SJSA1 (cell line): Measurements from ENCODE around the gene BIRC2. TPM values are rescaled to one million over a fixed set of nuclear protein-coding genes. Genes with fewer than 3 reads are reported as not detected.

Source experiments
- DNase-seq, 2 experiments: peaks; one replicate each; pipeline ENCODE4 v3.0.0-alpha.2; 2015 to 2020; ENCODE audit warnings: low spot score in 2 of 2, low read depth in 1 of 2
- H3K27ac ChIP-seq: fragments of 250-450 bp; sonication (Bioruptor Pico); 2 replicates; pipeline ENCODE4 v1.5.1; 2020; ENCODE audit warnings: mild to moderate bottlenecking, moderate library complexity
- H3K27me3 ChIP-seq: fragments of 250-450 bp; sonication (Bioruptor Pico); replicated peaks from 2 replicates; pipeline ENCODE4 v1.5.1; 2020; ENCODE audit warnings: mild to moderate bottlenecking, moderate library complexity
- H3K36me3 ChIP-seq: fragments of 250-450 bp; sonication (Bioruptor Pico); 2 replicates; pipeline ENCODE4 v1.5.1; 2020; ENCODE audit warnings: mild to moderate bottlenecking
- H3K4me1 ChIP-seq: fragments of 250-450 bp; sonication (Bioruptor Pico); replicated peaks from 2 replicates; pipeline ENCODE4 v1.6.1; 2021; ENCODE audit warnings: mild to moderate bottlenecking
- H3K4me3 ChIP-seq: fragments of 250-450 bp; sonication (Bioruptor Pico); 2 replicates; pipeline ENCODE4 v1.5.1; 2020; ENCODE audit warnings: mild to moderate bottlenecking
- H3K9me3 ChIP-seq: fragments of 250-450 bp; sonication (Bioruptor Pico); replicated peaks from 2 replicates; pipeline ENCODE4 v1.5.1; 2020; ENCODE audit warnings: mild to moderate bottlenecking
- total RNA-seq: library from RNA; depleted of rRNA; stranded (reverse); fragments of >200 nt; shearing (Covaris generic); gene quantifications from 2 replicates; pipeline ENCODE4 v1.2.3, GENCODE V29; 2014

BIRC2 gene
- total RNA-seq, 1 experiment from 2014 or later: 68.7 TPM

GRCh38 chr11:102410382-102410784 is 63.4 kb downstream of the BIRC2 start:
- H3K4me3 ChIP-seq: no peak overlapping the region
- no peaks in the 10 kb centered on the region; the same call in 1 of the 2 replicates for H3K36me3 ChIP-seq
- DNase-seq: peak in 1 of 2 experiments; percentile 18
- peaks cover 12% of the 10 kb centered on the region; the same call in 1 of the 2 replicates for H3K4me1 ChIP-seq
- H3K27ac ChIP-seq: no peak overlapping the region
- H3K27me3 ChIP-seq: no peaks in the 10 kb centered on the region
- H3K9me3 ChIP-seq: no peaks in the 10 kb centered on the region

DNA sequence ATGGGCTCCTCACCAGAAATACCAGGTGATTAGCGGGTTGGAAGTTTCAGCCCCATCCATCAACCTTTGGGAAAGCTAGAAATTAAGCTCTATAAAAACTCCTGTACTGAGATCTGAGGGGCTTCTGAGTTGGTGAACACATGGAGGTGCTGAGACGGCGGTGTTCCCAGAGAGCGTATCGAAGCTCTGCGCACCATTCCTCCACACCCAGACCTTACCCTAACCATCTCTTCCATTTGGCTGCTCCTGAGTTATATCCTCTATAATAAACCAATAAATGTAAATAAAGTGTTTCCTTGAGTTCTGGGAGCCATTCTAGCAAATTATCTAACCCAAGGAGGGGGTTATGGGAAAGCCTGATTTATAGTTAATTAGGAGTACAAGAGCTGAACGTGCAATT is 64.1 kb downstream of the BIRC2 start:
- Histone ChIP-seq H3K27me3 (no peaks in the 10 kb centered on the region), H3K27ac (no peak overlapping the region), H3K9me3 (no peaks in the 10 kb centered on the region), H3K36me3 (no peaks in the 10 kb centered on the region; the same call in 1 of the 2 replicates), H3K4me3 (no peak overlapping the region), H3K4me1 (peaks cover 12% of the 10 kb centered on the region; the same call in 1 of the 2 replicates)
- DNase-seq: no peak

DNA sequence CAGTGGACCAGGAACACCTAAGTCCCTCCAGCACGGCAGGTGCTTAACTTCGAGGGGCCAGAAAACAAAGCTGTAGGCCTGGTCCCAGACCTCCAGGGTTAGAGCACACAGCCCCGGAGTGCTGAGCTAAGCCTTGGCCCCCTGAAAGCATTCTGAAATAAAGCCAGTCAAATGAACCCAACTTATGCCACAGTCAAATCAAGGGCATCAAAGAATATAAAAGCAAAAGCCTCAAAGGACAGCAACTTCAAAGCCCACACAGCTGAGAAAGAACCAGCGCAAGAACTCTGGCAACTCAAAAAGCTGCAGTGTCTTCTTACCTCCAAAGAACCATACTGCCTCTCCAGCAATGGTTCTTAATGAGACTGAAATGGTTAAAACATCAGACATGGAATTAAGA is 66.5 kb downstream of the BIRC2 start:
- Histone ChIP-seq H3K4me3 (no peak overlapping the region), H3K4me1 (peaks cover 12% of the 10 kb centered on the region; the same call in 1 of the 2 replicates), H3K27me3 (no peaks in the 10 kb centered on the region), H3K36me3 (no peaks in the 10 kb centered on the region; the same call in 1 of the 2 replicates), H3K9me3 (no peaks in the 10 kb centered on the region), H3K27ac (no peak overlapping the region)
- DNase-seq: no peak

DNA sequence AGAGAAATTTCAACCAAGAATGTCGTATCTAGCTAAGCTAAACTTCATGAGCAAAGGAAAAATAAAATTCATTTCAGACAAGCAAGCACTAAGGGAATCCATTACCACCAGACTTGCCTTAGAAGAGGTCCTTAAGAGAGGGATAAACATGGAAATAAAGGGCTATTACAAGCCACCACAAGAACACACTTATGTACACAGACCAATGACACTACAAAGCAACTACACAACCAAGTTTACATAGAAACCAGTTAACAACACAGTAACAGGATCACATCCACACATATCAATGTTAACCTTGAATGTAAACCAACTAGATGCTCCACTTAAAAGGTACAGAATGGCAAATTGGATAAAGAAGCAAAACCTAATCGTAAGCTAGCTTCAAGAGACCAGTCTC is 67.5 kb downstream of the BIRC2 start:
- H3K27me3 ChIP-seq: no peaks in the 10 kb centered on the region
- peaks cover 12% of the 10 kb centered on the region; the same call in 1 of the 2 replicates for H3K4me1 ChIP-seq
- H3K9me3 ChIP-seq: no peaks in the 10 kb centered on the region
- DNase-seq: no peak
- no peak overlapping the region for H3K4me3 ChIP-seq
- peaks cover 4% of the 10 kb centered on the region; the same call in 1 of the 2 replicates for H3K36me3 ChIP-seq
- H3K27ac ChIP-seq: no peak overlapping the region

DNA sequence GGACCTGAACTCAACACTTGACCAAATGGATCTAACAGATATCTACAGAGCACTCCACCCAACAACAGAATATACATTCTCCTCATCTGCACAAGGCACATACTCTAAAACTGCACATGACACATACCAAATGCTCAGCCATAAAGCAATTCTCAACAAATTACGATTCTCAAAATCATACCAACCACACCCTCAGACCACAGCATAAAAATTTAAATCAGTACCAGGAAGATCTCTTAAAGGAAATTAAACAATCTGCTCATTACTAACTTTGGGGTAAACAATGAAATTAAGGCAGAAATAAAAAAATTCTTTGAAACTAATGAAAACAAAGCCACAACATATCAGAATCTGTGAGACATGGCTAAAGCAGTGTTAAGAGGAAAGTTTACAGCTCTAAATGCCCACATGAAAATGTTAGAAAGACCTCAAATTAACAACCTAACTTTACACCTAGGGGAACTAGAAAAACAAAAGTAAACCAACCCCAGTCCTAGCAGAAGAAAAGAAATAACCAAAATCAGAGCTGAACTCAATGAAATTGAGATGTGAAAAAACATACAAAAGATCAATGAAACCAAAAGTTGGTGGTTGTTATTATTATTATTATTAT is 68.4 kb downstream of the BIRC2 start:
- DNase-seq: no peak
- Histone ChIP-seq H3K27me3 (no peaks in the 10 kb centered on the region), H3K4me3 (no peak overlapping the region), H3K9me3 (no peaks in the 10 kb centered on the region), H3K27ac (no peak overlapping the region), H3K36me3 (peaks cover 4% of the 10 kb centered on the region; the same call in 1 of the 2 replicates), H3K4me1 (peaks cover 12% of the 10 kb centered on the region; the same call in 1 of the 2 replicates)

DNA sequence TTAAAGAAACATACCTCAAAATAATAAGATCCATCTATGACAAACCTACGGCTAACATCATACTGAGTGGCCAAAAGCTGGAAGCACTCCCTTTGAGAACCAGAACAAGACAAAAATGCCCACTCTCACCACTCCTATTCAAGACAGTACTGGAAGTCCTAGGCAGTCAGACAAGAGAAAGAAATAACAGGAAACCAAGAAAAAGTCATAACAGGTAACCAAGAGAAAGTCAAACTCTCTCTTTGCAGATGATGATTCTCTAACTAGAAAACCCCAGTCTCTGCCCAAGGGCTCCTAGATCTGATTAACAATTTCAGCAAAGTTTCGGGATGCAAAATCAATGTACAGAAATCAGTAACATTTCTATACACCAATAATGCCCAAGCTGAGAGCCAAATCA is 70.0 kb downstream of the BIRC2 start:
- no peaks in the 10 kb centered on the region for H3K27me3 ChIP-seq
- H3K4me1 ChIP-seq: 0 out of 2 replicates have a peak, but pooled peaks cover 3% of the 10 kb centered on the region
- H3K36me3 ChIP-seq: peaks cover 4% of the 10 kb centered on the region; the same call in 1 of the 2 replicates
- no peaks in the 10 kb centered on the region for H3K9me3 ChIP-seq
- no peak for DNase-seq
- H3K27ac ChIP-seq: no peak overlapping the region
- no peak overlapping the region for H3K4me3 ChIP-seq

DNA sequence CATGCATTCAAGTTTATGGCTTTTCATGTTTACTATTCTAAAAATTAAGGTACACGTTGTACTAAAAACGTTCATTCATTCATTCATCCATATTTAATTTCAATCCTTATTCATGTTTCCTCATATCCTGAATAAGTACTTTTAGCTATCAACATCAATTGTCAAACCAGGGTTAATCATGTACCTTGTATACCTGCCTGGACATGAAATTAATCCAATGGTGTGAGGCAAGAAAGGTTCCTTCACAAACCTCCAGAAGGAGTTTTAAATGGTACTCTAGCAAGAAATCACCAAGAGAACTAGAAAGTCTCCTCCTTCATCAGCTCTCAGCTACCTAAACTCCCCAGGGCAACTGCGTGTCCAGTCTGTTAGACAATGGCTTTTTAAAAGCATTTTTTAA is 72.2 kb downstream of the BIRC2 start:
- Histone ChIP-seq H3K4me3 (no peak overlapping the region), H3K9me3 (no peaks in the 10 kb centered on the region), H3K36me3 (peaks cover 4% of the 10 kb centered on the region; the same call in 1 of the 2 replicates), H3K27ac (no peak overlapping the region), H3K27me3 (no peaks in the 10 kb centered on the region), H3K4me1 (no peaks in the 10 kb centered on the region)
- no peak for DNase-seq

GRCh38 chr11:102420547-102420946 is 73.5 kb downstream of the BIRC2 start:
- no peak for DNase-seq
- peaks cover 4% of the 10 kb centered on the region; the same call in 1 of the 2 replicates for H3K36me3 ChIP-seq
- H3K9me3 ChIP-seq: no peaks in the 10 kb centered on the region
- H3K27ac ChIP-seq: no peak overlapping the region
- no peaks in the 10 kb centered on the region for H3K27me3 ChIP-seq
- no peaks in the 10 kb centered on the region for H3K4me1 ChIP-seq
- H3K4me3 ChIP-seq: no peak overlapping the region

DNA sequence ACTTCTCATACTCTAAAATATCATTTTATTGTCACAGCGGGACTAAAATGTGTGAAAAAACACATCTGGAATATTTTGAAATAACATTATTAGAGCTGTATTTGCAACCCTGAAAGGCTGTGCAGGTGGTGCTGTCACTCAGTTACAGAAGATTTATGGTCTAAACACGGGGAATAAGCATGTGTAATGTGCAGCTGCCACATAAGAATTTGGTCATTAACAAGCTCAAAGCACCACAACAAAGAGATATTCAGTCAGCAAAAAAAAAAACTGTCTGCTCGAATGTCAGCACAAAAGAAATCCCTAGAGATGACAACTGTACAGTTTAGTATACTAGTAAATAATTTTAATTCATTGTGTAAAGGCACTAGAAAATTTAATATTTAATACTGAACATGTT is 74.2 kb downstream of the BIRC2 start:
- no peak for DNase-seq
- Histone ChIP-seq H3K4me1 (no peaks in the 10 kb centered on the region), H3K9me3 (no peaks in the 10 kb centered on the region), H3K4me3 (no peak overlapping the region), H3K27ac (no peak overlapping the region), H3K36me3 (peaks cover 4% of the 10 kb centered on the region; the same call in 1 of the 2 replicates), H3K27me3 (no peaks in the 10 kb centered on the region)

DNA sequence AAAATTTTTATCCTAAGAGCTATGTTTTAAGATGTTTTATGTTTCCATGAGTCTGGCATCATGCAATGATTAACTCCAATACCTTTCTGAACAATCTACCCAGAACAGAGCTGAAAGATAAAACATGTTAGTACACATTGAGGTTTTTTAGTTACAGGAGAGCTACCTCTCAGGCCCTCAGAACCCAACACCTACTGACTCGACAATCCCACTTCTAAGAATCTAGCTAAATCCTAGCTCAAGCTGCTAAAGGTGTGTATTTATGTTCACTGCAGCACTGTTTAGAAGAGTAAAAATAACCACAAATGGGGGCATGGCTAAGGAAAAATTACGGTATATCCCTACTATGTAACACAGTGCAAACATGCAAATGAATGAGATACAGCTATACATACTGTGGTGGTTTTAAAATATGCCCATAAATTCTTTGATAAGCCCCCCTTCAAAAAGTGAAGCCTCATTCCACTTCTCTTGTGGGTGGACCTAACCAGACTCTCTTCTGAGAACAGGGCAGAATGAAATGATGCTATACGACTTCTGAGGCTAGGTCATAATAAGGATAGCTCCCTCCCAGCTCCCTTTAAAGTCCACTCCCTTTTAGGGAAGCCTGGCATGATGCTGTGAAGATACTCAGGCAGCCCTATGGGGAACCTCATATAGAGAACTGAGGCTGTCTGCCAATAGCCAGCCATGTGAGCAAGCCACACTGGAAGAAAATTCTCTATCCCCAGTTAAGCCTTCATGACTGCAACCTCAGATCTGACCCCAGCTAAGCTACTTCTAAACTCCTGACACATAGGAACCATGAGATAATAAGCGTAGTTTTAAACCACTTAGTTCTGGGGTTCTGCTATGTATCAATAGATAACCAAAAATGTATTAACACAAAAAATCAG is 76.1 kb downstream of the BIRC2 start:
- Histone ChIP-seq H3K9me3 (no peaks in the 10 kb centered on the region), H3K36me3 (peaks cover 4% of the 10 kb centered on the region; the same call in 1 of the 2 replicates), H3K4me3 (no peak overlapping the region), H3K27ac (no peak overlapping the region), H3K4me1 (no peaks in the 10 kb centered on the region), H3K27me3 (no peaks in the 10 kb centered on the region)
- DNase-seq: no peak

DNA sequence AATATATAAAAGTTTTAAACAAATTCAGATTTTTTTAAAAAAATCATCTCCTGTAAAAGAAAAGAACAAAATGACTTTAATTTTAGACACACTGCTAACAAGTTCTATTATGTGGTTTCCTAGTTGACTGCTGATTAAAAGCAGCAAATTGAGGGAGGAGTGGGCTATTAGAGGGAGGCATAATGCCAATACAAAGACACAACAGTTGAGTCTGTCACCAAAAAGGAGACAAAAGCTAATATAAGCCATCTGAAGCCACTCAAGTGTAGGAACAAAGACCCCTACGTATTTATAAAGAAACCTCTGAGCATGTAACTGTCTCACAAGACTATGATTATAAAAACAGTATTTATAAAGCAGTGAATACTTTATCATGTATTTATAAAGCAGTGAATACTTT is 76.9 kb downstream of the BIRC2 start:
- Histone ChIP-seq H3K36me3 (peaks cover 3% of the 10 kb centered on the region; the same call in 1 of the 2 replicates), H3K4me1 (no peaks in the 10 kb centered on the region), H3K27ac (no peak overlapping the region), H3K9me3 (no peaks in the 10 kb centered on the region), H3K27me3 (no peaks in the 10 kb centered on the region), H3K4me3 (no peak overlapping the region)
- no peak for DNase-seq

- Histone ChIP-seq H3K4me3 (no peak overlapping the region), H3K27ac (no peak overlapping the region), H3K36me3 (no peaks in the 10 kb centered on the region), H3K4me1 (no peaks in the 10 kb centered on the region), H3K27me3 (no peaks in the 10 kb centered on the region), H3K9me3 (no peaks in the 10 kb centered on the region)
- no peak for DNase-seq
Observed at GRCh38 chr11:102426000-102426399, 79.0 kb downstream of the BIRC2 start.

GRCh38 chr11:102426570-102426969 is 79.6 kb downstream of the BIRC2 start:
- peaks cover 3% of the 10 kb centered on the region; the same call in 1 of the 2 replicates for H3K36me3 ChIP-seq
- no peaks in the 10 kb centered on the region for H3K9me3 ChIP-seq
- no peak overlapping the region for H3K4me3 ChIP-seq
- no peak for DNase-seq
- no peaks in the 10 kb centered on the region for H3K27me3 ChIP-seq
- H3K27ac ChIP-seq: no peak overlapping the region
- H3K4me1 ChIP-seq: no peaks in the 10 kb centered on the region

- H3K27me3 ChIP-seq: no peaks in the 10 kb centered on the region
- no peak overlapping the region for H3K27ac ChIP-seq
- peaks cover 6% of the 10 kb centered on the region for H3K36me3 ChIP-seq
- no peaks in the 10 kb centered on the region for H3K9me3 ChIP-seq
- H3K4me1 ChIP-seq: no peaks in the 10 kb centered on the region
- no peak overlapping the region for H3K4me3 ChIP-seq
- no peak for DNase-seq
Observed at GRCh38 chr11:102427068-102427467, 80.1 kb downstream of the BIRC2 start.
